Measurements from ENCODE around the gene POLR2F. TPM values are rescaled to one million over a fixed set of nuclear protein-coding genes. Genes with fewer than 3 reads are reported as not detected.
"Not testable (repeated sequence)": the region's sequence is repeated elsewhere in the genome, so short reads cannot be mapped to it uniquely, and the experiment has no call there.

POLR2F gene
- total RNA-seq, 1 experiment from 2014 or later: 111 TPM

DNA sequence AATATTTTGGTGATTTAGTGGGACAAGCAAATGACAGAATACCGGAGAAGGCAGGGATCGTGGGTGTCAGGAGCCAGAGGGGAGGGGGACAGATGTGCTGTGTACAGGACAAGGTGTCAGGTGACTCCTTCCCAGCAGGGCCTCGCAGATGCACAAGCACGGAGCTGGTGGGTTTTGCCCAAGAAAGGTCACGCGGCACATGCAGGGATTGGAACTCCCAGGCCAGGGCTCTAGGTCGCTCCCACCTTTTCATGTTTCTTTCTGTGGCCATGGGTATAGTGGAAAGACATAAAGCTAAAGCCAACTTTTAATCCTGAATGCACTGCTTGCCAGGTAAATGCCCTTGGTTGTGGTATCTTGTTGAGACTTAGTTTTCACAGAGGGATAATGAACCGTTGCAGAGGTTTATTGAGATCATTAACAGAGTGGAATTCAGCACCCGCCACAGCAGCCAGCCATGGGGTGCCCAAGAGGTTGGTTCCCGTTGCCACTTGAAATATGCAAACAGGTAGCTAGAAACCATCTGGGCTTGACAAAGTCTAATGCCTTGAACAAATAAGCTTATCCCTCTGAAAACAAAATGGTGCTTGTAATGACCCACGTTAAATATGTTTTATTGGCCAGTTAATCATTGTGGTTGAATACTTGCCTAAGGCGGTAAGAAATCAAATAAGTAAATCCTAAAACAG lies 10.2 kb upstream of the POLR2F start:
- CTCF ChIA-PET: interaction anchor here (2.2 kb wide), 1 partner anchor 11 kb away, joined by 8 read pairs; the partner anchor contains the start of genes C22orf23 and POLR2F
- intact Hi-C loops (cut with micrococcal nuclease; ENCODE audit: unreplicated experiment): no loop called here

DNA sequence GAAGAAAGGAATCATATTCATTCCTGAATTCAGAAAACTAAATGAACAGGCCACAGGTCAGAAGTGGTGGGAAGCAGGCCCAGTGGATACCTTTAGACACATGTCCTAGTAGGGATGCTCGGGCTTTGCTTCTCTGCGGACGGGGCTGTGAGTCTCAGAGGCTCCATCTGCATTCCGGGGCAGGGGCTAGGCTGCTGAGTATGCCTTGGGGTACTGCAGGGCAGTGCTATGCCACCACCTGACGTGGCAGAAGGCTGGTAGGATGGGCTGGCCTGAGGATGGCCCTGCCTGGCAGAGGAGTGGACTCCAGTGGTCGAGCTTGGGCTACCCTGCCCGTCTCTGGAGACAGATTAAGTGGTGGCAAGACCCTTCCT lies 9.7 kb upstream of the POLR2F start:
- TF ChIP-seq, protein P1, sequence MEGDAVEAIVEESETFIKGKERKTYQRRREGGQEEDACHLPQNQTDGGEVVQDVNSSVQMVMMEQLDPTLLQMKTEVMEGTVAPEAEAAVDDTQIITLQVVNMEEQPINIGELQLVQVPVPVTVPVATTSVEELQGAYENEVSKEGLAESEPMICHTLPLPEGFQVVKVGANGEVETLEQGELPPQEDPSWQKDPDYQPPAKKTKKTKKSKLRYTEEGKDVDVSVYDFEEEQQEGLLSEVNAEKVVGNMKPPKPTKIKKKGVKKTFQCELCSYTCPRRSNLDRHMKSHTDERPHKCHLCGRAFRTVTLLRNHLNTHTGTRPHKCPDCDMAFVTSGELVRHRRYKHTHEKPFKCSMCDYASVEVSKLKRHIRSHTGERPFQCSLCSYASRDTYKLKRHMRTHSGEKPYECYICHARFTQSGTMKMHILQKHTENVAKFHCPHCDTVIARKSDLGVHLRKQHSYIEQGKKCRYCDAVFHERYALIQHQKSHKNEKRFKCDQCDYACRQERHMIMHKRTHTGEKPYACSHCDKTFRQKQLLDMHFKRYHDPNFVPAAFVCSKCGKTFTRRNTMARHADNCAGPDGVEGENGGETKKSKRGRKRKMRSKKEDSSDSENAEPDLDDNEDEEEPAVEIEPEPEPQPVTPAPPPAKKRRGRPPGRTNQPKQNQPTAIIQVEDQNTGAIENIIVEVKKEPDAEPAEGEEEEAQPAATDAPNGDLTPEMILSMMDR (IDR thresholded peaks at IDR 0.05; ENCODE audit: unreplicated experiment): no peak
- TSS peak; percentile 13 for BruUV-seq (replicated peaks)
- Mint-ChIP-seq H3K27ac (ENCODE audit: unreplicated experiment) (no peak overlapping the region), H3K27me3 (ENCODE audit: unreplicated experiment) (no peaks in the 10 kb centered on the region), H3K9me3 (ENCODE audit: low read depth, unreplicated experiment) (no peaks in the 10 kb centered on the region), H3K36me3 (ENCODE audit: insufficient read depth, unreplicated experiment) (peaks cover 60% of the 10 kb centered on the region), H3K4me3 (ENCODE audit: low read depth, unreplicated experiment) (no peak overlapping the region), H3K4me1 (ENCODE audit: low read depth, unreplicated experiment) (no peaks in the 10 kb centered on the region)
- DNase-seq: no peak
- CTCF ChIA-PET: interaction anchor here (2.2 kb wide), 1 partner anchor 10 kb away, joined by 8 read pairs; the partner anchor contains the start of genes C22orf23 and POLR2F
- intact Hi-C loops (cut with micrococcal nuclease; ENCODE audit: unreplicated experiment): no loop called here

More for the DNA sequence above, 10.2 kb upstream of the POLR2F start:
- no peaks in the 10 kb centered on the region for H3K4me1 Mint-ChIP-seq (ENCODE audit: low read depth, unreplicated experiment)
- H3K36me3 Mint-ChIP-seq (ENCODE audit: insufficient read depth, unreplicated experiment): peaks cover 64% of the 10 kb centered on the region
- no TSS peak for BruUV-seq (replicated peaks)
- no peaks in the 10 kb centered on the region for H3K27me3 Mint-ChIP-seq (ENCODE audit: unreplicated experiment)
- DNase-seq: no peak
- TF ChIP-seq, protein P1 (IDR thresholded peaks at IDR 0.05; ENCODE audit: unreplicated experiment): no peak
- H3K4me3 Mint-ChIP-seq (ENCODE audit: low read depth, unreplicated experiment): no peak overlapping the region
- H3K27ac Mint-ChIP-seq (ENCODE audit: unreplicated experiment): no peak overlapping the region
- no peaks in the 10 kb centered on the region for H3K9me3 Mint-ChIP-seq (ENCODE audit: low read depth, unreplicated experiment)

DNA sequence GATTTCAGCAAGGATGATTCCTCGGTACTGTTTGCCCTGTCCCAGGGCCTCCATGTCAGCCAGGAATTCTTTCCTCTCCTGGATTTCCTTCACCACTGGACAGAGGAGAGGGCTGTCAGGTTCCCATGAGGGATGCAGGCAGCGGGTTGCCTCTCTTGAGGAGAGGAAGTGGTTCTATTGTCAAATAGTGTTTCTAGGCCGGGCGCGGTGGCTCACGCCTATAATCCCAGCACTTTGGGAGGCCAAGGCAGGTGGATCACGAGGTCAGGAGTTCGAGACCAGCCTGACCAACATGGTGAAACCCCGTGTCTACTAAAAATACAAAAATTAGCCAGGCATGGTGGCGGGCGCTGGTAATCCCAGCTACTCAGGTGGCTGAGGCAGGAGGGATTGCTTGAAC lies 9.1 kb upstream of the POLR2F start:
- DNase-seq; H3K4me1 Mint-ChIP-seq (ENCODE audit: low read depth, unreplicated experiment); intact Hi-C loops (cut with micrococcal nuclease; ENCODE audit: unreplicated experiment); H3K27me3 Mint-ChIP-seq (ENCODE audit: unreplicated experiment); BruUV-seq (replicated peaks); H3K9me3 Mint-ChIP-seq (ENCODE audit: low read depth, unreplicated experiment); H3K4me3 Mint-ChIP-seq (ENCODE audit: low read depth, unreplicated experiment); H3K27ac Mint-ChIP-seq (ENCODE audit: unreplicated experiment): not testable (repeated sequence)
- CTCF ChIA-PET: interaction anchor here (2.2 kb wide), 1 partner anchor 9 kb away, joined by 8 read pairs; the partner anchor contains the start of genes C22orf23 and POLR2F
- peaks cover 55% of the 10 kb centered on the region for H3K36me3 Mint-ChIP-seq (ENCODE audit: insufficient read depth, unreplicated experiment)

DNA sequence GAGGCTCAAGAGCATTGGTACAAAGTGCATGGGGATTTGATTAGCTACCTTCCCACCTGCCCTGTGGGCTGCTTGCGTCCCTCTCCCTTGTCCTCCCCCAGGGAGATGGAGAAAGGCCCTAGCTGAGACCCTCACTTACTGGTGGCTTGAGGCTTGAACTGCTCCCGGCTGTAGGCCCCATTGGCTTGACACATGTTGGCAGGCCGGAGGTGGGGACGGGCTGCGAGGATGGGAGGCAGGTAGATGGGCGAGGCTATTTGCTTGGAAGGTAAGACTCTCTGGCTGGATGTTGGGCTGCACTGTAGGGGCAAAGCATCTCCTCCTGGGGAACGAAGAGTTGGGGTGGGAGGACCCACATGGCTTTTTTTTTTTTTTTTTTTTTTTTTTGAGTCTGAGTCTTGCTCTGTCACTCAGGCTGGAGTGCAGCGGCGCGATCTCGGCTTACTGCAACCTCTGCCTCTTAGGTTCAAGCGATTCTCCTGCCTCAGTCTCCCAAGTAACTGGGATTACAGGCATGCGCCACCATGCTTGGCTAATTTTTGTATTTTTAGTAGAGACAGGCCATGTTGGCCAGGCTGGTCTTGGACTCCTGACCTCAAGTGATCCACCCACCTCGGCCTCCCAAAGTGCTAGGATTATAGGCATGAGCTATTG lies 6.2 kb upstream of the POLR2F start:
- H3K4me1 Mint-ChIP-seq (ENCODE audit: low read depth, unreplicated experiment); intact Hi-C loops (cut with micrococcal nuclease; ENCODE audit: unreplicated experiment); H3K27ac Mint-ChIP-seq (ENCODE audit: unreplicated experiment); H3K9me3 Mint-ChIP-seq (ENCODE audit: low read depth, unreplicated experiment); BruUV-seq (replicated peaks); H3K4me3 Mint-ChIP-seq (ENCODE audit: low read depth, unreplicated experiment); DNase-seq; H3K27me3 Mint-ChIP-seq (ENCODE audit: unreplicated experiment): not testable (repeated sequence)
- CTCF ChIA-PET: interaction anchor here (0.5 kb wide), 1 partner anchor 90 kb away, joined by 5 read pairs; no protein-coding TSS in a partner anchor
- peaks cover 28% of the 10 kb centered on the region for H3K36me3 Mint-ChIP-seq (ENCODE audit: insufficient read depth, unreplicated experiment)

DNA sequence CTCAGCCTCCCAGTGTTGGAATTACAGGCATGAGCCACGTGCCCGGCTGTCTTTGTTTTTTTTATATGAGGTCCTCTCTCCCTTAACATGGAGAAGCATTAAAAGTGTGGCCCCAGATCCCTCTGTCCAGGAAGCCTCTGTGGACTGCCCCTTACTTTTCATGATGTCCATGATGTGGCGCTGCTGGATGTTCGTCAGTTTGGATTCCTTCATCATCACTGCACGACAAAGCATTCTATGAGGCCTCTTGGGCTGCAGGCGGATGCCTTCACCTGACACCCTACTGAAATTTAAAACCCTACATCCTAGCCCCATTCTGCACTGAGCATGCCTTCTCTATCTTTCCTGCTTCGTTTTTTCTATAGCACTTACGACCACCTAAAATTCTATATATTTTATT lies 2.2 kb upstream of the POLR2F start:
- Mint-ChIP-seq H3K4me3 (ENCODE audit: low read depth, unreplicated experiment) (no peak overlapping the region), H3K9me3 (ENCODE audit: low read depth, unreplicated experiment) (no peaks in the 10 kb centered on the region), H3K27ac (ENCODE audit: unreplicated experiment) (no peak overlapping the region), H3K27me3 (ENCODE audit: unreplicated experiment) (no peaks in the 10 kb centered on the region), H3K4me1 (ENCODE audit: low read depth, unreplicated experiment) (peaks cover 23% of the 10 kb centered on the region), H3K36me3 (ENCODE audit: insufficient read depth, unreplicated experiment) (peaks cover 26% of the 10 kb centered on the region)
- TF ChIP-seq, protein P1 (IDR thresholded peaks at IDR 0.05; ENCODE audit: unreplicated experiment): no peak
- no peak for DNase-seq
- CTCF ChIA-PET: no interaction called here
- intact Hi-C loops (cut with micrococcal nuclease; ENCODE audit: unreplicated experiment): no loop called here
- no TSS peak for BruUV-seq (replicated peaks)

DNA sequence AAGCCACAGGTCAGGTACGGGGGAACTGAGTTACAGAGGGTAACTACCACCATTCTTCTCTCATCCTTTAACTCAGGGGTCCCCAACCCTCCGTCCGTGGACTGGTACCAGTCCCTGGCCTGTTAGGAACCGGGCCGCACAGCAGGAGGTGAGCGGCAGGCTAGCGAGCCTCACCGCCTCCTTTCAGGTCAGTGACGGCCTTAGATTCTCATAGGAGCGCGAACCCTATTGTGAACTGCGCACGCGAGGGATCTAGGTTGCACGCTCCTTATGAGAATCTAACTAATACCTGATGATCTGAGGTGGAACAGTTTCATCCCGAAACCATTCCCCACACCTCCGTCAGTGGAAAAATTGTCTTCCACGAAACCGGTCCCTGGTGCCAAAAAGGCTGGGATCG lies 870 bp upstream of the POLR2F start:
- Mint-ChIP-seq H3K36me3 (ENCODE audit: insufficient read depth, unreplicated experiment) (peaks cover 31% of the 10 kb centered on the region), H3K4me1 (ENCODE audit: low read depth, unreplicated experiment) (peaks cover 23% of the 10 kb centered on the region), H3K4me3 (ENCODE audit: low read depth, unreplicated experiment) (peak overlapping the region; percentile 94), H3K27ac (ENCODE audit: unreplicated experiment) (peak overlapping the region; percentile 87)
- H3K27me3 Mint-ChIP-seq (ENCODE audit: unreplicated experiment); H3K9me3 Mint-ChIP-seq (ENCODE audit: low read depth, unreplicated experiment); CTCF ChIA-PET; intact Hi-C loops (cut with micrococcal nuclease; ENCODE audit: unreplicated experiment); BruUV-seq (replicated peaks); DNase-seq: not testable (repeated sequence)
